Astrocyte (in vitro differentiated cells and primary cell): ENCODE data around the gene VLDLR. TPM values are rescaled to one million over a fixed set of nuclear protein-coding genes. Genes with fewer than 3 reads are reported as not detected.

Experiments
- DNase-seq: peaks from one replicate; pipeline ENCODE4 v3.0.0-alpha.2; 2010; ENCODE audit warnings: low read depth
- FAIRE-seq: peaks from 2 replicates; lab custom pipeline; 2011; peaks lifted over from hg19 to GRCh38; lab: Jason Lieb, UNC
- H2AFZ ChIP-seq: 2 replicates; pipeline ENCODE4 v1.6.0; 2012; ENCODE audit warnings: low read depth, low read length, inconsistent platforms
- H3K27ac ChIP-seq: 2 replicates; pipeline ENCODE4 v1.5.1; 2011; ENCODE audit warnings: low read depth, low read length, inconsistent platforms
- H3K27me3 ChIP-seq: 2 replicates; pipeline ENCODE4 v1.6.0; 2011; ENCODE audit warnings: low read length, inconsistent platforms; ENCODE audit not compliant: insufficient read depth
- H3K36me3 ChIP-seq: 2 replicates; pipeline ENCODE4 v1.5.1; 2011; ENCODE audit warnings: low read length, inconsistent platforms; ENCODE audit not compliant: insufficient read depth
- H3K4me1 ChIP-seq: 2 replicates; pipeline ENCODE4 v1.5.1; 2011; ENCODE audit warnings: low read length, inconsistent platforms; ENCODE audit not compliant: insufficient read depth
- H3K4me2 ChIP-seq: 2 replicates; pipeline ENCODE4 v1.6.0; 2012; ENCODE audit warnings: low read length, inconsistent platforms
- H3K4me3 ChIP-seq: 2 replicates; pipeline ENCODE4 v1.5.1; 2011; ENCODE audit warnings: low read depth, mild to moderate bottlenecking, low read length, inconsistent platforms; ENCODE audit not compliant: insufficient read depth
- H3K79me2 ChIP-seq: 2 replicates; pipeline ENCODE4 v1.6.0; 2012; ENCODE audit warnings: mild to moderate bottlenecking, low read length, inconsistent platforms; ENCODE audit not compliant: insufficient read depth
- H3K9ac ChIP-seq: 2 replicates; pipeline ENCODE4 v1.6.0; 2012; ENCODE audit warnings: mild to moderate bottlenecking, low read length, inconsistent platforms
- H3K9me3 ChIP-seq: 2 replicates; pipeline ENCODE4 v1.5.1; 2012; ENCODE audit warnings: low read depth, mild to moderate bottlenecking, low read length, inconsistent platforms; ENCODE audit not compliant: insufficient read depth
- H4K20me1 ChIP-seq: 2 replicates; pipeline ENCODE4 v1.6.0; 2012; ENCODE audit warnings: low read length, inconsistent platforms; ENCODE audit not compliant: insufficient read depth
- H3K27ac Mint-ChIP-seq: one replicate; pipeline ENCODE4 v1.8.0; 2021; ENCODE audit warnings: mild to moderate bottlenecking, mixed read lengths; ENCODE audit not compliant: unreplicated experiment
- H3K27me3 Mint-ChIP-seq: one replicate; pipeline ENCODE4 v1.8.0; 2021; ENCODE audit warnings: low read depth, mixed read lengths; ENCODE audit not compliant: unreplicated experiment
- H3K36me3 Mint-ChIP-seq: one replicate; pipeline ENCODE4 v1.8.0; 2021; ENCODE audit warnings: low read depth, mixed read lengths; ENCODE audit not compliant: unreplicated experiment
- H3K4me1 Mint-ChIP-seq: one replicate; pipeline ENCODE4 v1.8.0; 2021; ENCODE audit warnings: low read depth, mixed read lengths; ENCODE audit not compliant: unreplicated experiment
- H3K4me3 Mint-ChIP-seq: one replicate; pipeline ENCODE4 v1.8.0; 2021; ENCODE audit warnings: mild to moderate bottlenecking, moderate library complexity, mixed read lengths; ENCODE audit not compliant: unreplicated experiment
- H3K9me3 Mint-ChIP-seq: one replicate; pipeline ENCODE4 v1.8.0; 2021; ENCODE audit warnings: mild to moderate bottlenecking, mixed read lengths; ENCODE audit not compliant: unreplicated experiment
- CTCF ChIP-seq: IDR thresholded peaks from 2 replicates; pipeline ENCODE4 v1.5.1; 2011; ENCODE audit warnings: low read depth, mild to moderate bottlenecking, inconsistent platforms, low read length, moderate library complexity; ENCODE audit not compliant: insufficient read depth
- EZH2 ChIP-seq: IDR thresholded peaks from 2 replicates; pipeline ENCODE4 v1.6.1; 2012; ENCODE audit warnings: mild to moderate bottlenecking, low read length, inconsistent platforms; ENCODE audit not compliant: insufficient read depth
- total RNA-seq: library from RNA; stranded (reverse); gene quantifications from 2 replicates; pipeline ENCODE4 v1.2.1, GENCODE V29; 2021

The VLDLR gene
- total RNA-seq, 1 donor from 2014 or later, result 63.2 TPM

- no peaks in the 10 kb centered on the region for H3K36me3 ChIP-seq
- no peak overlapping the region for H3K27ac ChIP-seq
- Mint-ChIP-seq H3K36me3 (no peaks in the 10 kb centered on the region), H3K27me3 (no peaks in the 10 kb centered on the region), H3K9me3 (peaks cover 2% of the 10 kb centered on the region), H3K27ac (no peak overlapping the region), H3K4me3 (no peak overlapping the region), H3K4me1 (peaks cover 17% of the 10 kb centered on the region)
- TF ChIP-seq EZH2 (no peak), CTCF (no peak)
- H3K4me1 ChIP-seq, result no peaks in the 10 kb centered on the region
- H3K4me2 ChIP-seq, result no peak overlapping the region
- no peaks in the 10 kb centered on the region for H3K9me3 ChIP-seq
- DNase-seq (no peak), FAIRE-seq (no peak)
- no peaks in the 10 kb centered on the region for H4K20me1 ChIP-seq
- H2AFZ ChIP-seq, result no peak overlapping the region
- H3K27me3 ChIP-seq, result no peaks in the 10 kb centered on the region
- no peak overlapping the region for H3K4me3 ChIP-seq
- no peak overlapping the region for H3K9ac ChIP-seq
- no peaks in the 10 kb centered on the region for H3K79me2 ChIP-seq
These were observed 18.9 kb upstream of the VLDLR start for GRCh38 chr9:2602704-2603116.

DNA sequence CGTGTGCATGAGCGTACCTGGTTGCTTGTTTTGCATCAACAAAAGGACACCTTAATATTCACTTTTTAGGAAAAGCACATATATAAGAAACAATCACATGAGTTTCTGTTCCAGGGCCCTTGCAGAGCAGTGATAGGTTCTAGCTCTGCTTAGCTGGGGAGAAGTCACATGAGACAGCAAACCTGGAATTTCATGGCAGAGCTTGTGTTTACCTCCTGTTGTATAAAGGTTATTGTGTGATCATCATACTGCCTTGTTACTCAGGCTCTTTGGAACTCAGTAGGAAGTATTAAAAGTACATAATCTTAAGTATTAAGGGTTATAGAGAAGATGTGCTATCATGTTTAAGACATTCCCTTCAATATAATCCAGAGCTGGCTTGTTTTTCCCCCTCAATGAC is 18.0 kb upstream of the VLDLR start:
- no peak for FAIRE-seq
- no peak overlapping the region for H3K9ac ChIP-seq
- H3K9me3 ChIP-seq, result no peaks in the 10 kb centered on the region
- TF ChIP-seq CTCF, result no peak
- TF ChIP-seq EZH2, result no peak
- H3K27me3 ChIP-seq, result no peaks in the 10 kb centered on the region
- H4K20me1 ChIP-seq, result no peaks in the 10 kb centered on the region
- H3K79me2 ChIP-seq, result no peaks in the 10 kb centered on the region
- DNase-seq, result no peak
- no peak overlapping the region for H3K4me3 Mint-ChIP-seq
- no peak overlapping the region for H3K4me2 ChIP-seq
- no peaks in the 10 kb centered on the region for H3K36me3 Mint-ChIP-seq
- peaks cover 15% of the 10 kb centered on the region for H3K4me1 Mint-ChIP-seq
- H3K27ac Mint-ChIP-seq, result no peak overlapping the region
- H3K27me3 Mint-ChIP-seq, result no peaks in the 10 kb centered on the region
- H2AFZ ChIP-seq, result no peak overlapping the region
- no peaks in the 10 kb centered on the region for H3K4me1 ChIP-seq
- H3K9me3 Mint-ChIP-seq, result peaks cover 2% of the 10 kb centered on the region
- H3K4me3 ChIP-seq, result no peak overlapping the region
- no peaks in the 10 kb centered on the region for H3K36me3 ChIP-seq
- H3K27ac ChIP-seq, result no peak overlapping the region

DNA sequence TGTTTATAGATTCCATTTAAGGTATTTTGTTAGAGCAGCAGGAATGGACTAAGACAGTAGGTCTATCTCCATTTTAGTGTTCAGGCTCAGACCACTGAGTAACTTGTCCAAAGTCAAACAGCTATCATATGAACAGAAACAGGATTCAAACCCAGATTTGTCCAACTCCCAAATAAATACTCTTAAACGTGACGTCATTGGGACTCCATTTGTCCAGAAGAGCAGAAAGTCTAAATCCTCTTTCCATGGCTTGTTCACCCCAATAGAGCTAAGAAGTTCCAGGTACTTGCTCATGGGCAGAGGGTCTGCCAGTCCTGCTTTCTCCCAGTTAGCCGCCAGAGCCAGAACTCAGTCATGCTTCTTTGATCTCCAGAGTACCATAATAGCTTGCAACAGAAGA is 16.3 kb upstream of the VLDLR start:
- Mint-ChIP-seq H3K4me3 (no peak overlapping the region), H3K9me3 (peaks cover 2% of the 10 kb centered on the region), H3K27ac (no peak overlapping the region), H3K27me3 (no peaks in the 10 kb centered on the region), H3K4me1 (peaks cover 8% of the 10 kb centered on the region), H3K36me3 (no peaks in the 10 kb centered on the region)
- Histone ChIP-seq H4K20me1 (no peaks in the 10 kb centered on the region), H3K27ac (no peak overlapping the region), H3K4me3 (no peak overlapping the region), H3K9me3 (no peaks in the 10 kb centered on the region), H3K27me3 (no peaks in the 10 kb centered on the region), H3K36me3 (no peaks in the 10 kb centered on the region), H3K79me2 (no peaks in the 10 kb centered on the region), H3K9ac (no peak overlapping the region), H3K4me1 (no peaks in the 10 kb centered on the region), H3K4me2 (no peak overlapping the region), H2AFZ (no peak overlapping the region)
- peak; percentile 23 for FAIRE-seq
- DNase-seq, result no peak
- no peak for TF ChIP-seq CTCF
- no peak for TF ChIP-seq EZH2
